ENCODE results near the gene GNG14.
"Not testable (repeated sequence)": the region's sequence is repeated elsewhere in the genome, so short reads cannot be mapped to it uniquely, and the experiment has no call there.

The GNG14 gene

DNA sequence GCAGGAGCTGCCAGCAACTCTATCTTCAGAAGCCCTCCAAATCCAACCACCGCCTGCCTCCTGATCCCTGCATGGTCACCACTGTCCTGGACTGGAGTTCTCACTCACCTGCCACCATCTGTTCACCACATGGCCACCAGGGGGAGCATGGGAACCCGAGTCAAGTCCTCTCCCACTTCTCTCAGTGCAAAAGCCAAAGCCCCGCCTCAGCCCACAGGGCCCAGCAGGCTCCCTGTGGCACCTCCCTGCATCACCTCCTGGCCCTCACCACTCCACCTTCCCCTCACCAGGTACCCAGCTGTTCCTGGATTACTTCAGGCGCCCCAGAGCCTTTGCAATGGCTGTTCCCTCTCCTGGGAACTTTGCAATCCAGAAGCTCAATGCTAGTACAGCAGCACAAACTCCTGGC lies 11.4 kb upstream of the GNG14 start:
- TF ChIP-seq ZFX (IDR thresholded peaks at IDR 0.05) = no peak
- TF ChIP-seq, protein P1, sequence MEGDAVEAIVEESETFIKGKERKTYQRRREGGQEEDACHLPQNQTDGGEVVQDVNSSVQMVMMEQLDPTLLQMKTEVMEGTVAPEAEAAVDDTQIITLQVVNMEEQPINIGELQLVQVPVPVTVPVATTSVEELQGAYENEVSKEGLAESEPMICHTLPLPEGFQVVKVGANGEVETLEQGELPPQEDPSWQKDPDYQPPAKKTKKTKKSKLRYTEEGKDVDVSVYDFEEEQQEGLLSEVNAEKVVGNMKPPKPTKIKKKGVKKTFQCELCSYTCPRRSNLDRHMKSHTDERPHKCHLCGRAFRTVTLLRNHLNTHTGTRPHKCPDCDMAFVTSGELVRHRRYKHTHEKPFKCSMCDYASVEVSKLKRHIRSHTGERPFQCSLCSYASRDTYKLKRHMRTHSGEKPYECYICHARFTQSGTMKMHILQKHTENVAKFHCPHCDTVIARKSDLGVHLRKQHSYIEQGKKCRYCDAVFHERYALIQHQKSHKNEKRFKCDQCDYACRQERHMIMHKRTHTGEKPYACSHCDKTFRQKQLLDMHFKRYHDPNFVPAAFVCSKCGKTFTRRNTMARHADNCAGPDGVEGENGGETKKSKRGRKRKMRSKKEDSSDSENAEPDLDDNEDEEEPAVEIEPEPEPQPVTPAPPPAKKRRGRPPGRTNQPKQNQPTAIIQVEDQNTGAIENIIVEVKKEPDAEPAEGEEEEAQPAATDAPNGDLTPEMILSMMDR (conservative IDR thresholded peaks at IDR 0.05) = peak; percentile 93
- no peak overlapping the region for H3K27ac ChIP-seq

DNA sequence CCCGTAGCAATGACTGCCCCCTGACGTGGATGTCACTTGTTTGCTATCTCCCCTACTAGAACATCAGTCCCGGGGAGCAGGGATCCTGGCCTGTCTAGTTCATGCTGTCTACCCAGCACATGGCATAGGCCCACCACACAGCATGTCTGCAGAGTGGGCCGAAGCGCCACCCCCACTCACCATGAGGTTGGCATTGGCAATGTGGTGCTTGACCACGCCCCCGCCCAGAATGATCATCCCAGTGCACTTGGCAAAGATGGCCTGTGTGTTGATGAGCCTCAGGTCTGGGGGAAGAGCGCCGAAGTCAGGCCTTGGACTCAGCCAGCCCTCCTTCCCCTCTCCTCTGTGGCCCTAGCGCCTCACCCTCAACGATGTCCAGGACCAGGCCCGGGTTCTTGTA lies 10.9 kb upstream of the GNG14 start:
- no peak overlapping the region for H3K27ac ChIP-seq
- TF ChIP-seq, protein P1 (conservative IDR thresholded peaks at IDR 0.05) = no peak
- no peak for TF ChIP-seq ZFX (IDR thresholded peaks at IDR 0.05)

DNA sequence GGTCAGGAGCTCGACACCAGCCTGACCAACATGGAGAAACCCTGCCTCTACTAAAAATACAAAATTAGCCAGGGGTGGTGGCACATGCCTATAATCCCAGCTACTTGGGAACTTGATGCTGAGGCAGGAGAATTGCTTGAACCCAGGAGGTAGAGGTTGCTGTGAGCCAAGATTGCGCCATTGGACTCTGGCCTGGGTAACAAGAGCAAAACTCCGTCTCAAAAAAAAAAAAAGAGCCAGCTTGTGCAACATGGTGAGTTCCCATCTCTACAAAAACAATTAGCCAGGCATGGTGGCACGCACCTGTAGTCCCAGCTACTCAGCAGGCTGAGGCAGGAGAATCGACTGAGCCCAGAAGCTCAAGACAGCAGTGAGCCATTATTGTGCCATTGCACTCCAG lies 9.8 kb upstream of the GNG14 start:
- not testable (repeated sequence) for H3K27ac ChIP-seq

DNA sequence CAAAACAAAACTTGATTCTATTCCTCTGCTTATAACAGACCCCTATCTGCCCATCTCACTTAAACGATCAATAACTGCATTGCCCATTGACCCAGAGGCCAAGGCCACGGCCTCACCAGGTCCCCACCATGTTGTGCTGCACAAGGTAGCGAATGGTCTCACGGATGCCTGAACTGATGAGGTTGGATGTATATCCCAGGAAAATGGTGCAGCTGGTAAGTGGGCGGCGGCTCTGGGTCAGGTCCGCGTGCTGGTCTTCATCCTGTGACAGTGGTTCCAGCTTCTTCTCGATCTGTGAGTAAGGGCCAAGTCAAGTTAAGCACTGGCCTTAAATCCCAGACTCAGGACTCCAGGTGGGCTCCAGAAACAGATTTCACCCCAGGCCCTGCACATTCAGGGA lies 7.8 kb upstream of the GNG14 start:
- TF ChIP-seq ZFX (IDR thresholded peaks at IDR 0.05) = no peak
- TF ChIP-seq, protein P1 (conservative IDR thresholded peaks at IDR 0.05) = no peak
- H3K27ac ChIP-seq = no peak overlapping the region; the same call in 1 of the 2 replicates

DNA sequence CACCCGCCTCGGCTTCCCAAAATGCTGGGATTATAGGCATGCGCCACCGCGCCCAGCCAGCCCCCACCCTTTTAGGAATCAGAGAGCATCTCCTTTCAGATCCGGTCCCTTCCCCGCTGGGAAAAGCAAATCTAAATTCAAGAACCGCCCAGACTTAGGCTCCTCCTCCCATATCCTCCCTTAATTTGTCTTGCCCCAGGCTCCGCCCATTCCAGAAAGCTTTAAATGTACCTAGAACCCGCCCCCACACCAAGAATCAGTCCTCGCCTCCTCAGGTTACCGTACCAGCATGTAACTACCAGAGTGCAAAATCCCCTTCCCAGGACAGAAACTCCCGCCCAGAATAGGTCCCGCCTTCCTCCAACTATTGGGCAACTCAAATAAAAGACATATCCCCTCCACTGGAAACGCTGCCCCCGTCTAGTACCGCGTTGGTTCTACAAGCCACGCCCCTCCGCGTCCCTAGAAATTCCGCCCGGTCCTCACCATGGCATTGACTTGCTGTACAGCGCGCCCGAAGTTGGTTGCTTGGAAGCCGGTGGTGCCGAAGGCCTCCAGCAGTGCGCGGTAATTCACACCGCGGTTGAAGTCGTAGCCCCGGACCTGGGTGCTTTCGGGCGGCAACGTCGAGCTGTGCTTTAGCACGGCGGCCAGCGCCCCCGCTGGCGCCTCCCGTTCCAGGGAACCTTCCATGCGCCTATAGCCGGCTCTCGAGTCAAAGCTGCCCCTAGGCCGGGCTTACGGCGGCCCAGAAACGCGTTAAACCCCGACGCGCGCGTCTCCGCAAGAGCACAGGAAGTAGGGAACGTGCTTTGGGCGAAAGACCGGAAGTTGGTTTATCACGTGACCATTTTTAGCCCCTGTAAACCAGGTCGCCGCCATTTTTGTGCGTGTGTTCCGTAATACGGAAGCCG lies 6.5 kb upstream of the GNG14 start, which contains the start of gene DHPS:
TSS of gene DHPS (minus strand) at position 807 of the 914 bp plus-strand sequence. CDS start at position 693, 114 bp downstream.
- TF ChIP-seq, protein P1 (conservative IDR thresholded peaks at IDR 0.05) = no peak
- TF ChIP-seq ZFX (IDR thresholded peaks at IDR 0.05) = peak; percentile 52; the same call in 1 of the 2 replicates
- H3K27ac ChIP-seq = peak within 1 kb of the TSS; percentile 91

DNA sequence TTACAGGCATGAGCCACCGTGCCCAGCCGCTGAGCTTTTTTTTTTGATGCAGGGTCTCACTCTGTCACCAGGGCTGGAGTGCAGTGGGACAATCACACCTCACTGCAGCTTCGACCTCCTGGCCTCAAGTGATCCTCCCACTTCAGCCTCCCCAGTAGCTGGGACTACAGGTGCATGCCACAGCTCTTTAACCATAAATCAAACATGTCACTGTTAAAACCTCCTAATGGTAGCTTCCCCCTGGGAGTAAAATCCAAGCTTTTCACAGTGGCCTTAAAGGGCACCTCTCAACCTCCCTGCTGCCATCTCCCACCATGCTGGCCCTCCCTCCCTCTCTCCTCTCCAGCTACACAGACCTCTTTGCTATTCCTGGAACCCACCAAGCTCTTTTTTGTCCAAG lies 2.0 kb upstream of the GNG14 start:
- no peak for TF ChIP-seq ZFX (IDR thresholded peaks at IDR 0.05)
- TF ChIP-seq, protein P1 (conservative IDR thresholded peaks at IDR 0.05) = no peak
- no peak overlapping the region for H3K27ac ChIP-seq

DNA sequence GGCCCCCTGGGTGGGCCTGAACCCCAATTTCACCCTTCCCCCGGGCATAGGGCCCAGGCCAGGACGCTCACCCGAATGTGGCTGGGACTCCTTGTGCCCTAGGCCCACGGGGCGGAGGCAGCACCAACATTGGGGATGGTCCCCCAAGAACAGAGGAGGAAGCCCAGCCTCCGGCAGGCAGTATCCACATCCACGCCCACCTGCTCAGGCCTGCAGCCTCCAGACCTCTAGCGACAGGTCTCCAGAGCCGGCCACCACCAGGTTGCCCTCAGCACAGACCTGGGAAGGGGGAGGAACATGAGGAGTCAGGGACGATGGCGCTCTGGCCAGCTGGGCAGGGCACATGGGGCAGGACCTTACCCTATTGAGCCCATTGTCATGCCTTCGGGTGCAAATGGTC lies 1.2 kb downstream of the GNG14 start:
- TF ChIP-seq, protein P1 (conservative IDR thresholded peaks at IDR 0.05) = no peak
- TF ChIP-seq ZFX (IDR thresholded peaks at IDR 0.05) = no peak
- H3K27ac ChIP-seq = no peak overlapping the region

Measured in C4-2B (cell line).